Osteoblast (primary cell): Measurements from ENCODE around the gene OSBPL5. TPM values are rescaled to one million over a fixed set of nuclear protein-coding genes. Genes with fewer than 3 reads are reported as not detected.

Source experiments
- small RNA-seq: library from RNA; depleted of rRNA; stranded (forward); fragments of <200 nt; gene quantifications from one replicate; pipeline ENCODE3, GENCODE V24; 2012
- total RNA-seq: library from RNA; depleted of rRNA; stranded (reverse); fragments of >200 nt; gene quantifications from 2 replicates; pipeline ENCODE4 v1.2.3, GENCODE V29; 2012

OSBPL5 gene
- total RNA-seq, 1 donor = 49.9 TPM

Small RNAs within 50 kb of the gene (small RNA-seq; reads per million reads assigned to genes)
- not detected for gene RNU1-91P

Other genes starting within 250 kb of the OSBPL5 start
- 2.5 and 3.8 TPM in 2 replicates for gene PHLDA2, start 235.9 kb downstream of the OSBPL5 start, total RNA-seq
- 72.0 and 87.8 TPM in 2 replicates for gene NAP1L4, start 173.0 kb downstream of the OSBPL5 start, total RNA-seq
- gene CARS1, start 107.9 kb downstream of the OSBPL5 start, total RNA-seq = 99.3 and 106 TPM in 2 replicates
- gene MRGPRG, start 53.5 kb upstream of the OSBPL5 start, total RNA-seq = not detected in 2 replicates
- gene MRGPRE, start 67.1 kb upstream of the OSBPL5 start, total RNA-seq = under 0.01 TPM in 1 of 2 replicates, not detected in the other
- 14.7 and 19.2 TPM in 2 replicates for gene ZNF195, start 213.8 kb upstream of the OSBPL5 start, total RNA-seq